Fibroblast of villous mesenchyme (primary cell): Measurements from ENCODE around the gene RNASE8. TPM values are rescaled to one million over a fixed set of nuclear protein-coding genes. Genes with fewer than 3 reads are reported as not detected.
"Not testable (repeated sequence)": the region's sequence is repeated elsewhere in the genome, so short reads cannot be mapped to it uniquely, and the experiment has no call there.

Source experiments
- DNase-seq: peaks from one replicate; pipeline ENCODE4 v3.0.0-alpha.2; 2010; ENCODE audit warnings: low read depth
- H3K4me3 ChIP-seq: 2 replicates; pipeline ENCODE4 v1.5.1; 2011; ENCODE audit warnings: low read depth, mild to moderate bottlenecking, low read length
- CTCF ChIP-seq: IDR thresholded peaks from 2 replicates; pipeline ENCODE4 v1.5.1; 2012; ENCODE audit warnings: low read depth, mild to moderate bottlenecking, low read length; ENCODE audit not compliant: insufficient read depth
- total RNA-seq: library from RNA; depleted of rRNA; stranded (reverse); fragments of >200 nt; gene quantifications from 2 replicates; pipeline ENCODE4 v1.2.3, GENCODE V29; 2012

Gene RNASE8
- not detected in 2 replicates for total RNA-seq

- DNase-seq: no peak
- peak; percentile 15 for TF ChIP-seq CTCF
- H3K4me3 ChIP-seq: no peak within 1 kb of the TSS
Measured at GRCh38 chr14:21057803-21058675, at the start of gene RNASE8. Gene RNASE8, plus strand, starts transcription at chr14:21057822. Its CDS starts 71 bp downstream, at chr14:21057893.

GRCh38 chr14:21009721-21010120 is 47.9 kb upstream of the RNASE8 start:
- not testable (repeated sequence) for H3K4me3 ChIP-seq
- peak; percentile 49 for DNase-seq

- H3K4me3 ChIP-seq: no peak overlapping the region
- no peak for TF ChIP-seq CTCF
- no peak for DNase-seq
Measured at GRCh38 chr14:21011136-21011535, 46.5 kb upstream of the RNASE8 start.

GRCh38 chr14:21014761-21015190 is 42.8 kb upstream of the RNASE8 start:
- peak; percentile 95 for TF ChIP-seq CTCF
- DNase-seq: peak; percentile 83
- no peak overlapping the region for H3K4me3 ChIP-seq

GRCh38 chr14:21015312-21015711 is 42.3 kb upstream of the RNASE8 start:
- no peak overlapping the region for H3K4me3 ChIP-seq
- DNase-seq: no peak
- no peak for TF ChIP-seq CTCF

- DNase-seq: no peak
- no peak overlapping the region for H3K4me3 ChIP-seq
Measured at GRCh38 chr14:21016413-21017190, 41.0 kb upstream of the RNASE8 start.

More at GRCh38 chr14:21016413-21017190, 41.0 kb upstream of the RNASE8 start:
- no peak for TF ChIP-seq CTCF
